ENCODE data around the gene ACOT11. TPM values are rescaled to one million over a fixed set of nuclear protein-coding genes. Genes with fewer than 3 reads are reported as not detected.
A peak's percentile ranks its signal among the peaks of the same experiment; 100 is the strongest.
"Not testable (repeated sequence)": the region's sequence is repeated elsewhere in the genome, so short reads cannot be mapped to it uniquely, and the experiment has no call there.

Gene ACOT11
- total RNA-seq, 1 experiment from 2014 or later: 0.07 TPM

GRCh38 chr1:54536656-54537055 lies 11.4 kb upstream of the ACOT11 start:
- DNase-seq (ENCODE audit: extremely low read depth, low read depth): not testable (repeated sequence)

- no peak for DNase-seq (ENCODE audit: extremely low read depth, low read depth)
Measured at GRCh38 chr1:54537611-54538010, 10.4 kb upstream of the ACOT11 start.

- no peak for DNase-seq (ENCODE audit: extremely low read depth, low read depth)
Measured at GRCh38 chr1:54538538-54538937, 9.5 kb upstream of the ACOT11 start.

- no peak for DNase-seq (ENCODE audit: extremely low read depth, low read depth)
Measured at GRCh38 chr1:54540582-54541295, 7.3 kb upstream of the ACOT11 start.

- peak; percentile 24 for DNase-seq (ENCODE audit: extremely low read depth, low read depth)
Measured at GRCh38 chr1:54542120-54542961, 5.7 kb upstream of the ACOT11 start.

- DNase-seq (ENCODE audit: extremely low read depth, low read depth): no peak
Measured at GRCh38 chr1:54542962-54543539, 5.0 kb upstream of the ACOT11 start.

- DNase-seq (ENCODE audit: extremely low read depth, low read depth): no peak
Measured at GRCh38 chr1:54543729-54544496, 4.1 kb upstream of the ACOT11 start.

GRCh38 chr1:54545916-54546635 lies 2.0 kb upstream of the ACOT11 start:
- no peak for DNase-seq (ENCODE audit: extremely low read depth, low read depth)

- DNase-seq (ENCODE audit: extremely low read depth, low read depth): no peak
Measured at GRCh38 chr1:54546651-54547401, 1.2 kb upstream of the ACOT11 start.

GRCh38 chr1:54548389-54549044 lies 489 bp downstream of the ACOT11 start:
- no peak for DNase-seq (ENCODE audit: extremely low read depth, low read depth)

- DNase-seq (ENCODE audit: extremely low read depth, low read depth): no peak
Measured at GRCh38 chr1:54549181-54549924, 1.3 kb downstream of the ACOT11 start.

- DNase-seq (ENCODE audit: extremely low read depth, low read depth): no peak
Measured at GRCh38 chr1:54551891-54552290, 3.9 kb downstream of the ACOT11 start.

GRCh38 chr1:54553602-54554313 lies 5.7 kb downstream of the ACOT11 start:
- no peak for DNase-seq (ENCODE audit: extremely low read depth, low read depth)

- DNase-seq (ENCODE audit: extremely low read depth, low read depth): no peak
Measured at GRCh38 chr1:54556110-54556509, 8.1 kb downstream of the ACOT11 start.

GRCh38 chr1:54557671-54558355 lies 9.8 kb downstream of the ACOT11 start:
- DNase-seq (ENCODE audit: extremely low read depth, low read depth): no peak

- DNase-seq (ENCODE audit: extremely low read depth, low read depth): no peak
Measured at GRCh38 chr1:54558434-54559030, 10.5 kb downstream of the ACOT11 start.

GRCh38 chr1:54559111-54559548 lies 11.1 kb downstream of the ACOT11 start:
- DNase-seq (ENCODE audit: extremely low read depth, low read depth): no peak
